Trophoblast cell (in vitro differentiated cells and primary cell): ENCODE measurements around the gene TCTN1.
"Not testable (repeated sequence)": the region's sequence is repeated elsewhere in the genome, so short reads cannot be mapped to it uniquely, and the experiment has no call there.

Experiments
- DNase-seq, 2 donors: peaks; one replicate each; pipeline ENCODE4 v3.0.0-alpha.2; 2016
- H2AFZ ChIP-seq: 2 replicates; pipeline ENCODE4 v1.6.1; 2013; ENCODE audit warnings: low read length, moderate library complexity, mild to moderate bottlenecking; ENCODE audit not compliant: insufficient read depth, poor library complexity
- H2AK5ac ChIP-seq: 2 replicates; pipeline ENCODE4 v1.6.1; 2013; ENCODE audit warnings: mild to moderate bottlenecking, low read length
- H2BK120ac ChIP-seq: 2 replicates; pipeline ENCODE4 v1.6.1; 2013; ENCODE audit warnings: low read length, mild to moderate bottlenecking, moderate library complexity; ENCODE audit not compliant: insufficient read depth, poor library complexity
- H2BK12ac ChIP-seq: 2 replicates; pipeline ENCODE4 v1.6.1; 2013; ENCODE audit warnings: mild to moderate bottlenecking, low read length, moderate library complexity
- H2BK5ac ChIP-seq: 2 replicates; pipeline ENCODE4 v1.6.1; 2013; ENCODE audit warnings: low read length, low read depth, moderate library complexity, mild to moderate bottlenecking; ENCODE audit not compliant: poor library complexity
- H3K14ac ChIP-seq: 2 replicates; pipeline ENCODE4 v1.6.1; 2013; ENCODE audit warnings: mild to moderate bottlenecking, low read length
- H3K18ac ChIP-seq: 2 replicates; pipeline ENCODE4 v1.6.1; 2013; ENCODE audit warnings: mild to moderate bottlenecking, low read length
- H3K23ac ChIP-seq: 2 replicates; pipeline ENCODE4 v1.6.1; 2013; ENCODE audit warnings: low read length
- H3K27ac ChIP-seq: 2 replicates; pipeline ENCODE4 v1.5.1; 2013; ENCODE audit warnings: low read depth, mild to moderate bottlenecking, inconsistent platforms, low read length, moderate library complexity
- H3K27me3 ChIP-seq: 2 replicates; pipeline ENCODE4 v1.6.1; 2013; ENCODE audit warnings: inconsistent platforms, mild to moderate bottlenecking, low read length, moderate library complexity; ENCODE audit not compliant: insufficient read depth
- H3K36me3 ChIP-seq, 2 experiments: 1 replicate in 1 of 2; 2 replicates in 1 of 2; pipeline ENCODE4 v1.6.1; 2013; ENCODE audit warnings: low read length in 2 of 2, mild to moderate bottlenecking in 2 of 2, moderate library complexity in 1 of 2; ENCODE audit not compliant: insufficient read depth in 2 of 2, control insufficient read depth in 1 of 2
- H3K4ac ChIP-seq: 2 replicates; pipeline ENCODE4 v1.6.1; 2013; ENCODE audit warnings: low read depth, mild to moderate bottlenecking, low read length, moderate library complexity
- H3K4me1 ChIP-seq, 2 experiments: 1 replicate in 1 of 2; 2 replicates in 1 of 2; pipeline ENCODE4 v1.6.1; 2013; ENCODE audit warnings: low read length in 2 of 2, mild to moderate bottlenecking in 2 of 2, moderate library complexity in 1 of 2; ENCODE audit not compliant: insufficient read depth in 2 of 2, control insufficient read depth in 1 of 2
- H3K4me2 ChIP-seq: 2 replicates; pipeline ENCODE4 v1.6.1; 2013; ENCODE audit warnings: inconsistent platforms, mild to moderate bottlenecking, low read length, moderate library complexity
- H3K4me3 ChIP-seq: 2 replicates; pipeline ENCODE4 v1.5.1; 2013; ENCODE audit warnings: mild to moderate bottlenecking, low read depth, low read length, inconsistent platforms
- H3K79me1 ChIP-seq: one replicate; pipeline ENCODE4 v1.6.1; 2013; ENCODE audit warnings: low read length
- H3K79me2 ChIP-seq: 2 replicates; pipeline ENCODE4 v1.6.1; 2013; ENCODE audit warnings: low read length, mild to moderate bottlenecking; ENCODE audit not compliant: control insufficient read depth, insufficient read depth, poor library complexity
- H3K9ac ChIP-seq: 2 replicates; pipeline ENCODE4 v1.6.1; 2013; ENCODE audit warnings: mild to moderate bottlenecking, low read length
- H3K9me3 ChIP-seq: 2 replicates; pipeline ENCODE4 v1.6.1; 2013; ENCODE audit warnings: low read depth, mild to moderate bottlenecking, control low read depth, inconsistent platforms, low read length; ENCODE audit not compliant: insufficient read depth
- H4K12ac ChIP-seq: 2 replicates; pipeline ENCODE4 v1.6.1; 2013; ENCODE audit warnings: low read depth, mild to moderate bottlenecking, low read length, moderate library complexity
- H4K8ac ChIP-seq: 2 replicates; pipeline ENCODE4 v1.6.1; 2013; ENCODE audit warnings: low read depth, mild to moderate bottlenecking, low read length, moderate library complexity
- H4K91ac ChIP-seq: one replicate; pipeline ENCODE4 v1.6.1; 2013; ENCODE audit warnings: low read depth, mild to moderate bottlenecking, low read length, moderate library complexity
- WGBS: extraction: QIAGEN DNeasy Blood & Tissue Kit; methylation state at CpG from one replicate; pipeline ENCODE4 v1.1.7; 2013; ENCODE audit warnings: missing lambda C conversion rate; ENCODE audit not compliant: insufficient read length, insufficient coverage; ENCODE audit errors: extremely low coverage; 5-methylcytosine and 5-hydroxymethylcytosine counted together

TCTN1 gene

DNA sequence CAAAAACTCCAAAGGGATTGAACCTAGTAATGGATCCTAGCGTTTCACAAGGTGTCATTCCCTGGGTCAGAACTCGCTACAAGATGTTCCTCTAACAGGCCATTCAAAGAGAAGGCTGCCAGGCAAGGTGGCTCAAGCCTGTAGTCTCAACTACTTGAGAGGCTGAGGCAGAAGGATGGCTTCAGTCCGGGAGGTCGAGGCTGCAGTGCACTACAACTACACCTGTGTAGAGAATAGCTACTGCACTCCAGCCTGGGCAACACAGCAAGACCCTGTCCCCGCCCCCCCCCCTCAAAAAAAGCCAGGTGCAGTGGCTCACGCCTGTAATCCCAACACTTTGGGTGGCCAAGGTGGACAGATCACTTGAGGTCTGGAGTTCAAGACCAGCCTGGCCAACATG is 45.2 kb upstream of the TCTN1 start:
- Histone ChIP-seq H3K4me2 (no peak overlapping the region), H4K8ac (no peak overlapping the region), H3K9me3 (peaks cover 3% of the 10 kb centered on the region), H4K12ac (no peak overlapping the region), H2BK120ac (no peak overlapping the region), H3K4ac (no peak overlapping the region), H4K91ac (no peak overlapping the region), H3K4me3 (no peak overlapping the region), H3K79me1 (no peaks in the 10 kb centered on the region), H3K18ac (no peak overlapping the region), H3K14ac (no peak overlapping the region), H2AK5ac (no peak overlapping the region), H3K27ac (no peak overlapping the region), H3K9ac (no peak overlapping the region), H3K27me3 (no peaks in the 10 kb centered on the region), H3K79me2 (peaks cover 1% of the 10 kb centered on the region), H2AFZ (no peak overlapping the region), H3K36me3 (no peaks in the 10 kb centered on the region), H2BK12ac (no peak overlapping the region), H3K4me1 (peaks cover 0 to 4% of the 10 kb centered on the region in 2 experiments), H2BK5ac (no peak overlapping the region), H3K23ac (no peak overlapping the region)
- DNase-seq: no peak
- WGBS: no CpG with 5 or more reads among the region's 6 CpGs

DNA sequence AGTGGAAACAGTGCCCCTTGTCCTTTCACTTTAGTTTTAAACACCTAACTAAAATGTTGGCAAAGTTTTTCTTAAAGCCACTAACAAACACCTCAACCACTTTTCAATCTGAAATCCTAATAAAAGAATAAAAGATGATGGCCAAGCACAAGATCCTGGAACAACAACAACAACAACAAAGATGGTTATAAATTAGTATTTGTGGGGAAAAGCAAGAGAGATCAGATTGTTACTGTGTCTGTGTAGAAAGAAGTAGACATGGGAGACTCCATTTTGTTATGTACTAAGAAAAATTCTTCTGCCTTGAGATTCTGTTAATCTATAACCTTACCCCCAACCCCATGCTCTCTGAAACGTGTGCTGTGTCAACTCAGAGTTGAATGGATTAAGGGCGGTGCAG is 44.1 kb upstream of the TCTN1 start:
- H3K27ac ChIP-seq, H3K36me3 ChIP-seq, H3K79me2 ChIP-seq, H2AK5ac ChIP-seq, H3K4me3 ChIP-seq, H3K4me1 ChIP-seq, DNase-seq, H3K4ac ChIP-seq, H3K4me2 ChIP-seq, H2BK120ac ChIP-seq, H3K9me3 ChIP-seq, H3K79me1 ChIP-seq, H3K9ac ChIP-seq, H4K91ac ChIP-seq, H3K18ac ChIP-seq, H3K27me3 ChIP-seq, H2BK12ac ChIP-seq, H3K23ac ChIP-seq, H4K12ac ChIP-seq, H2AFZ ChIP-seq, H2BK5ac ChIP-seq, H3K14ac ChIP-seq, H4K8ac ChIP-seq: not testable (repeated sequence)
- no CpG with 5 or more reads among the region's 2 CpGs for WGBS

DNA sequence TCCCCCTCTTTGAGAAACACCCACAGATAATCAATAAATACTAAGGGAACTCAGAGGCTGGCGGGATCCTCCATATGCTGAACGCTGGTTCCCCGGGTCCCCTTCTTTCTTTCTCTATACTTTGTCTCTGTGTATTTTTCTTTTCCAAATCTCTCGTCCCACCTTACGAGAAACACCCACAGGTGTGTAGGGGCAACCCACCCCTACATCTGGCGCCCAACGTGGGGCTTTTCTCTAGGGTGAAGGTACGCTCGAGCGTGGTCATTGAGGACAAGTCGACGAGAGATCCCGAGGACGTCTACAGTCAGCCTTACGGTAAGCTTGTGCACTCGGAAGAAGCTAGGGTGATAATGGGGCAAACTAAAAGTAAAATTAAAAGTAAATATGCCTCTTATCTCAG is 43.1 kb upstream of the TCTN1 start:
- no CpG with 5 or more reads among the region's 16 CpGs for WGBS

DNA sequence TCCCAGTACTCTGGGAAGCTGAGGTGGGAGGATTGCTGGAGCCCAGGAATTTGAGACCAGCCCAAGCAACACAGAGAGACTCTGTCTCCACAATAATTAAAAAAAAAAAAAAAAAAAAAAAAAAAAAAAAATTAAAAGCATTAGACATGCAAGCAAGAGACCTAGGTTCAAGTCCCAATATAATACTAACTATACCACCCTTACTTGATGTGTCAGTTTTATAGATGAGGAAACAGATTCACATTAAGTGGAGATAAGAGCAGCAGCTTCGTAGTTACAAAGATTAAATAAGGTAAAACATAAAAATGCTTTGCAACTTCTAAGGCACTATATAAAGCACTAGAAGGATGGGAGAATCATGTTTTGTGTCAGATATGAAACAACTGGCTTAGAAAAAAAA is 39.9 kb upstream of the TCTN1 start:
- Histone ChIP-seq H3K4me3 (no peak overlapping the region), H3K23ac (no peak overlapping the region), H3K9me3 (no peaks in the 10 kb centered on the region), H3K4ac (no peak overlapping the region), H3K27me3 (no peaks in the 10 kb centered on the region), H2BK5ac (no peak overlapping the region), H3K18ac (no peak overlapping the region), H2AFZ (no peak overlapping the region), H3K27ac (no peak overlapping the region), H3K4me1 (no peaks in the 10 kb centered on the region), H4K8ac (no peak overlapping the region), H3K79me2 (no peaks in the 10 kb centered on the region), H4K12ac (no peak overlapping the region), H3K14ac (no peak overlapping the region), H3K79me1 (no peaks in the 10 kb centered on the region), H4K91ac (no peak overlapping the region), H2BK120ac (no peak overlapping the region), H3K4me2 (no peak overlapping the region), H2BK12ac (no peak overlapping the region), H3K9ac (no peak overlapping the region), H3K36me3 (no peaks in the 10 kb centered on the region), H2AK5ac (no peak overlapping the region)
- no peak for DNase-seq
- WGBS: no CpG with 5 or more reads among the region's 1 CpG

More for the DNA sequence above, 43.1 kb upstream of the TCTN1 start:
- H3K79me2 ChIP-seq, H2BK120ac ChIP-seq, H3K79me1 ChIP-seq, H2BK5ac ChIP-seq, H3K18ac ChIP-seq, H2AFZ ChIP-seq, H3K9me3 ChIP-seq, H3K14ac ChIP-seq, H4K91ac ChIP-seq, H3K23ac ChIP-seq, H2AK5ac ChIP-seq, H4K8ac ChIP-seq, H3K4ac ChIP-seq, H4K12ac ChIP-seq, H3K4me3 ChIP-seq, H3K27me3 ChIP-seq, H3K4me1 ChIP-seq, DNase-seq, H3K36me3 ChIP-seq, H3K27ac ChIP-seq, H3K9ac ChIP-seq, H3K4me2 ChIP-seq, H2BK12ac ChIP-seq: not testable (repeated sequence)
